Endothelial cell (in vitro differentiated cells): Measurements from ENCODE around the gene CPT1C. TPM values are rescaled to one million over a fixed set of nuclear protein-coding genes. Genes with fewer than 3 reads are reported as not detected.

Experiments used
- DNase-seq: peaks from one replicate; pipeline ENCODE4 v3.0.0; 2021; ENCODE audit warnings: low spot score
- H3K27ac Mint-ChIP-seq: one replicate; pipeline ENCODE4 v1.8.0; 2021; ENCODE audit warnings: mixed read lengths, inconsistent platforms; ENCODE audit not compliant: unreplicated experiment
- H3K27me3 Mint-ChIP-seq: one replicate; pipeline ENCODE4 v1.8.0; 2021; ENCODE audit warnings: mild to moderate bottlenecking, moderate library complexity, mixed read lengths, inconsistent platforms; ENCODE audit not compliant: unreplicated experiment
- H3K36me3 Mint-ChIP-seq: one replicate; pipeline ENCODE4 v1.8.0; 2021; ENCODE audit warnings: mild to moderate bottlenecking, low read depth, mixed read lengths, inconsistent platforms; ENCODE audit not compliant: unreplicated experiment
- H3K4me1 Mint-ChIP-seq: one replicate; pipeline ENCODE4 v1.8.0; 2021; ENCODE audit warnings: mild to moderate bottlenecking, mixed read lengths, inconsistent platforms; ENCODE audit not compliant: unreplicated experiment
- H3K4me3 Mint-ChIP-seq: one replicate; pipeline ENCODE4 v1.8.0; 2021; ENCODE audit warnings: mild to moderate bottlenecking, mixed read lengths, inconsistent platforms; ENCODE audit not compliant: unreplicated experiment
- H3K9me3 Mint-ChIP-seq: one replicate; pipeline ENCODE4 v1.8.0; 2021; ENCODE audit warnings: mixed read lengths, inconsistent platforms; ENCODE audit not compliant: unreplicated experiment
- total RNA-seq: library from RNA; stranded (reverse); fragmentation: NEBNext Ultra II Directional; extraction: Animal tissue kit (Norgen Biotek cat#: 25700); gene quantifications from one replicate; pipeline ENCODE4 v1.2.1, GENCODE V29; 2021; ENCODE audit not compliant: unreplicated experiment
- TF ChIP-seq, protein P1 (sequence below): fragments of 200-600 bp; sonication (generic); IDR thresholded peaks from one replicate; pipeline ENCODE4 v1.5.0; 2021; ENCODE audit warnings: antibody characterized with exemption; ENCODE audit not compliant: unreplicated experiment

Gene CPT1C
- total RNA-seq, 1 donor from 2014 or later, result 94.1 TPM

DNA sequence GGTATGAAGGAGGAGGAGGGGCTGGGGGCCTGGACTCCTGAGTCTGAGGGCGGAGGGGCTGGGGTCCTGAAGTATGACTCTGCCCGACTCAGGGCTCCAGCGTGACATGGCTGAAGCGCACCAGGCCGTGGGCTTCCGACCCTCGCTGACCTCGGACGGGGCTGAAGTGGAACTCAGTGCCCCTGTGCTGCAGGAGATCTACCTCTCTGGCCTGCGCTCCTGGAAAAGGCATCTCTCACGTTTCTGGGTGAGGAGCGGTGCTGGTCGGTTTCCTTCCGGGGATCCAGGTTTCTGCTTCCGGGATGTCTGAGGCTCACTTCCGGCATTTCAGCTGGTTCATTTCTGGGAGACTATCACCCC, 1.2 kb downstream of the CPT1C start:
- peaks cover 23% of the 10 kb centered on the region for H3K36me3 Mint-ChIP-seq
- TF ChIP-seq, protein P1, sequence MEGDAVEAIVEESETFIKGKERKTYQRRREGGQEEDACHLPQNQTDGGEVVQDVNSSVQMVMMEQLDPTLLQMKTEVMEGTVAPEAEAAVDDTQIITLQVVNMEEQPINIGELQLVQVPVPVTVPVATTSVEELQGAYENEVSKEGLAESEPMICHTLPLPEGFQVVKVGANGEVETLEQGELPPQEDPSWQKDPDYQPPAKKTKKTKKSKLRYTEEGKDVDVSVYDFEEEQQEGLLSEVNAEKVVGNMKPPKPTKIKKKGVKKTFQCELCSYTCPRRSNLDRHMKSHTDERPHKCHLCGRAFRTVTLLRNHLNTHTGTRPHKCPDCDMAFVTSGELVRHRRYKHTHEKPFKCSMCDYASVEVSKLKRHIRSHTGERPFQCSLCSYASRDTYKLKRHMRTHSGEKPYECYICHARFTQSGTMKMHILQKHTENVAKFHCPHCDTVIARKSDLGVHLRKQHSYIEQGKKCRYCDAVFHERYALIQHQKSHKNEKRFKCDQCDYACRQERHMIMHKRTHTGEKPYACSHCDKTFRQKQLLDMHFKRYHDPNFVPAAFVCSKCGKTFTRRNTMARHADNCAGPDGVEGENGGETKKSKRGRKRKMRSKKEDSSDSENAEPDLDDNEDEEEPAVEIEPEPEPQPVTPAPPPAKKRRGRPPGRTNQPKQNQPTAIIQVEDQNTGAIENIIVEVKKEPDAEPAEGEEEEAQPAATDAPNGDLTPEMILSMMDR, result no peak
- DNase-seq, result no peak

DNA sequence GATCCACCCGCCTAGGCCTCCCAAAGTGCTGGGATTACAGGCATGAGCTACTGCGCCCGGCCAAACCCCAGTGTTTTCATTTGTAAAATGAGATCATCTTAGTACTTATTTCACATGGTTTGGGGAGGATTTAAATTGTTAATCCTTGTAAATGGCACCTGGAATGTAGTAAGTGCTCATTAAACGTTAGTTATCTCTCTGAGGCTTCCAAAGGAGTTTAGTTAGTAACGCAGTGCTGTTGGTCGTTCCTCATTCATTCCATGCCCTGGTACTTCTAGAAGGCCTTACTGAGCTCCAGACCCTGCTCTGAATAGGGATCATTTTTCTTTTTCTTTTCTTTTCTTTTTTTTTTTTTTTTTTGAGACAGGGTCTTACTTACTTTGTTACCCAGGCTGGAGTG, 5.2 kb downstream of the CPT1C start:
- Mint-ChIP-seq H3K27ac (no peak overlapping the region), H3K9me3 (no peaks in the 10 kb centered on the region), H3K4me1 (peaks cover 4% of the 10 kb centered on the region), H3K36me3 (peaks cover 19% of the 10 kb centered on the region), H3K4me3 (no peak overlapping the region), H3K27me3 (no peaks in the 10 kb centered on the region)
- DNase-seq, result no peak
- TF ChIP-seq, protein P1, result no peak

More for the DNA sequence above, 1.2 kb downstream of the CPT1C start:
- Mint-ChIP-seq H3K27me3 (peaks cover 26% of the 10 kb centered on the region), H3K9me3 (no peaks in the 10 kb centered on the region), H3K4me3 (peak overlapping the region; percentile 96), H3K4me1 (peaks cover 33% of the 10 kb centered on the region), H3K27ac (peak overlapping the region; percentile 8)

DNA sequence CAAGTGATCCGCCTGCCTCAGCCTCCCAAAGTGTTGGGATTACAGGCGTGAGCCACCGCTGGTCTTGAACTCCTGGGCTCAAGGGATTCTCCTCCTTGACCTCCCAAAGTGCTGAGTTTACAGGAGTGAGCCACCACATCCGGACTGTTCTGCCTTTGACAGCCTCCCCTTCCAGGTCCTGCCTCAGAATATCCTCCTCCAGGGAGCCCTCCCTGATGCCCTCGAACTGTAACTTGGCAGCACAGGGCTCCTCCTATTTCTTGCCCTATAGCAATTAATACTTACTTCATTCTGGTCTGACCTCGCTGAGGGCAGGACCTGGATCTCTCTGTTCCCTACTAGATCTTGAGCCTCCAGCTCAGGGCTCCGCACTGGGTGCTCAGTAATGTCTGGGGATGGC, 5.9 kb downstream of the CPT1C start:
- Mint-ChIP-seq H3K27me3 (no peaks in the 10 kb centered on the region), H3K36me3 (peaks cover 19% of the 10 kb centered on the region), H3K27ac (no peak overlapping the region), H3K9me3 (no peaks in the 10 kb centered on the region), H3K4me1 (no peaks in the 10 kb centered on the region), H3K4me3 (peak overlapping the region; percentile 14)
- TF ChIP-seq, protein P1, result no peak
- no peak for DNase-seq

GRCh38 chr19:49699364-49699763, 8.4 kb downstream of the CPT1C start:
- no peak for DNase-seq
- peaks cover 6% of the 10 kb centered on the region for H3K4me1 Mint-ChIP-seq
- TF ChIP-seq, protein P1, result no peak
- peaks cover 15% of the 10 kb centered on the region for H3K36me3 Mint-ChIP-seq
- no peak overlapping the region for H3K27ac Mint-ChIP-seq
- no peaks in the 10 kb centered on the region for H3K9me3 Mint-ChIP-seq
- H3K27me3 Mint-ChIP-seq, result no peaks in the 10 kb centered on the region
- H3K4me3 Mint-ChIP-seq, result no peak overlapping the region

DNA sequence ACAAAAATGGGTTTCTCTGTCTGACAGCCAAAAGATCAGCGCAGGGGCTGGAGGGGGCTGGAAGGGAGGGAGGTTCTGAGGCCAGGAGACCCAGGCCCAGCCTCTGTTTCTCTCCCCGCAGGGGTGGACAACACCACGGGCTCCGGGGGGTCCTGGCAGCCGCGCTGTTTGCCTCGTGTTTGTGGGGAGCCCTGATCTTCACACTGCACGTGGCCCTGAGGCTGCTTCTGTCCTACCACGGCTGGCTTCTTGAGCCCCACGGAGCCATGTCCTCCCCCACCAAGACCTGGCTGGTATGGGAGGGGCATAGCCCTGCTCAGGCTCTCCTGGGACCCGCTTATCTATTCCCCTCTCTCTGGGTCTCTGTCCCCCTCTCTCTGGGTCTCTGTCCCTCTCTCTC, 9.6 kb downstream of the CPT1C start:
- Mint-ChIP-seq H3K9me3 (no peaks in the 10 kb centered on the region), H3K27ac (no peak overlapping the region), H3K27me3 (no peaks in the 10 kb centered on the region), H3K4me1 (peaks cover 6% of the 10 kb centered on the region), H3K36me3 (peaks cover 15% of the 10 kb centered on the region), H3K4me3 (no peak overlapping the region)
- TF ChIP-seq, protein P1, result no peak
- no peak for DNase-seq
